ENCODE results near the gene RNF212.

RNF212 gene

GRCh38 chr4:1041147-1041935 lies 72.0 kb downstream of the RNF212 start:
- DNase-seq (ENCODE audit: low read depth), result no peak
- no peak for TF ChIP-seq CTCF (IDR thresholded peaks at IDR 0.05; ENCODE audit: insufficient read depth, low read depth, low read length, missing control alignments)
- H3K4me3 ChIP-seq (ENCODE audit: low read depth, low read length), result no peak overlapping the region

GRCh38 chr4:1040344-1041146 lies 72.8 kb downstream of the RNF212 start:
- TF ChIP-seq CTCF (IDR thresholded peaks at IDR 0.05; ENCODE audit: insufficient read depth, low read depth, low read length, missing control alignments), result no peak
- no peak for DNase-seq (ENCODE audit: low read depth)
- H3K4me3 ChIP-seq (ENCODE audit: low read depth, low read length), result no peak overlapping the region

- H3K4me3 ChIP-seq (ENCODE audit: low read depth, low read length), result no peak overlapping the region
- no peak for TF ChIP-seq CTCF (IDR thresholded peaks at IDR 0.05; ENCODE audit: insufficient read depth, low read depth, low read length, missing control alignments)
- no peak for DNase-seq (ENCODE audit: low read depth)
These were observed 73.6 kb downstream of the RNF212 start for GRCh38 chr4:1039493-1040343.

- TF ChIP-seq CTCF (IDR thresholded peaks at IDR 0.05; ENCODE audit: insufficient read depth, low read depth, low read length, missing control alignments), result no peak
- no peak for DNase-seq (ENCODE audit: low read depth)
These were observed 74.3 kb downstream of the RNF212 start for GRCh38 chr4:1038948-1039492.

GRCh38 chr4:1036976-1037810 lies 76.2 kb downstream of the RNF212 start:
- TF ChIP-seq CTCF (IDR thresholded peaks at IDR 0.05; ENCODE audit: insufficient read depth, low read depth, low read length, missing control alignments), result no peak

More at GRCh38 chr4:1038948-1039492, 74.3 kb downstream of the RNF212 start:
- no peak overlapping the region for H3K4me3 ChIP-seq (ENCODE audit: low read depth, low read length)

GRCh38 chr4:1036095-1036494 lies 77.3 kb downstream of the RNF212 start:
- H3K4me3 ChIP-seq (ENCODE audit: low read depth, low read length), result no peak overlapping the region
- DNase-seq (ENCODE audit: low read depth), result no peak
- TF ChIP-seq CTCF (IDR thresholded peaks at IDR 0.05; ENCODE audit: insufficient read depth, low read depth, low read length, missing control alignments), result no peak

More at GRCh38 chr4:1036976-1037810, 76.2 kb downstream of the RNF212 start:
- DNase-seq (ENCODE audit: low read depth), result no peak
- no peak overlapping the region for H3K4me3 ChIP-seq (ENCODE audit: low read depth, low read length)
